GM12891 (cell line): Measurements from ENCODE around the gene ESR1.

Experiments used
- POU2F2 ChIP-seq: IDR thresholded peaks from 2 replicates; pipeline ENCODE4 v1.6.1; 2011; ENCODE audit warnings: low read depth, mild to moderate bottlenecking, control low read depth, low read length, moderate library complexity
- TAF1 ChIP-seq: IDR thresholded peaks from 2 replicates; pipeline ENCODE4 v1.6.1; 2011; ENCODE audit warnings: low read depth, low read length, control low read depth

GRCh38 chr6:152123076-152123475, 315.6 kb downstream of the ESR1 start:
- no peak for TF ChIP-seq TAF1
- TF ChIP-seq POU2F2: no peak
